Stimulated activated naive CD8-positive, alpha-beta T cell treated with anti-CD3 and anti-CD28 coated beads, Interleukin-15, Interleukin-2, amounts not matched to agents 100 ng/mL and 50 ng/mL, for 24 hours (primary cell): ENCODE measurements around the gene SUCLA2.
"Not testable (repeated sequence)": the region's sequence is repeated elsewhere in the genome, so short reads cannot be mapped to it uniquely, and the experiment has no call there.

Experiments
- H3K27ac Mint-ChIP-seq: one replicate; pipeline ENCODE4 v1.8.0; 2021; ENCODE audit warnings: mild to moderate bottlenecking, mixed read lengths
- H3K27me3 Mint-ChIP-seq: one replicate; pipeline ENCODE4 v1.8.0; 2021; ENCODE audit warnings: mixed read lengths
- H3K36me3 Mint-ChIP-seq: one replicate; pipeline ENCODE4 v1.8.0; 2021; ENCODE audit warnings: low read depth, mixed read lengths
- H3K4me1 Mint-ChIP-seq: one replicate; pipeline ENCODE4 v1.8.0; 2021; ENCODE audit warnings: low read depth, mixed read lengths
- H3K4me3 Mint-ChIP-seq: one replicate; pipeline ENCODE4 v1.8.0; 2021; ENCODE audit warnings: mild to moderate bottlenecking, mixed read lengths
- H3K9me3 Mint-ChIP-seq: one replicate; pipeline ENCODE4 v1.8.0; 2021; ENCODE audit warnings: mixed read lengths

SUCLA2 gene

DNA sequence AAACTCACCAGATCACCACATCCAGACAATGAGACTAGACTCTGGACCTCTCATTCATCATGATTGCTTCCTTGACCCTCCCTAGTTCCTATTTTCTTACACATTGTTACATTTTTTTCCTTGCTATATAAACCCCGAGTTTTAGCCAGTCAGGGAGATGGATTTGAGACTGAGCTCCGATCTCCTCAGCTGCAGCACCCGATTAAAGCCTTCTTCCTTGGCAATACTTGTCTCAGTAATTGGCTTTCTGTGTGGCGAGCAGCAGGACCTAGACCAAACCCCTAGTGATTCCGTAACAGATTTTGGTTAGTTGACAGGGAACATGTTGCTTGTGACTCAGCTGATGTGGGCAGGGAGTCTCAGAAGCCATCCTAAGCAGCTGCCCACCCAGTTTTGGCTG, 44.0 kb downstream of the SUCLA2 start:
- Mint-ChIP-seq H3K36me3 (peaks cover 90% of the 10 kb centered on the region), H3K4me3 (no peak overlapping the region), H3K27ac (no peak overlapping the region), H3K4me1 (peaks cover 6% of the 10 kb centered on the region), H3K9me3 (peaks cover 25% of the 10 kb centered on the region), H3K27me3 (no peaks in the 10 kb centered on the region)

GRCh38 chr13:47955836-47956235, 45.2 kb downstream of the SUCLA2 start:
- no peak overlapping the region for H3K4me3 Mint-ChIP-seq
- H3K36me3 Mint-ChIP-seq = peaks cover 92% of the 10 kb centered on the region
- H3K4me1 Mint-ChIP-seq = peaks cover 6% of the 10 kb centered on the region
- peaks cover 25% of the 10 kb centered on the region for H3K9me3 Mint-ChIP-seq
- no peak overlapping the region for H3K27ac Mint-ChIP-seq
- no peaks in the 10 kb centered on the region for H3K27me3 Mint-ChIP-seq

- no peaks in the 10 kb centered on the region for H3K27me3 Mint-ChIP-seq
- peak overlapping the region; percentile 1 for H3K27ac Mint-ChIP-seq
- H3K9me3 Mint-ChIP-seq = no peaks in the 10 kb centered on the region
- H3K36me3 Mint-ChIP-seq = peaks cover 78% of the 10 kb centered on the region
- no peak overlapping the region for H3K4me3 Mint-ChIP-seq
- no peaks in the 10 kb centered on the region for H3K4me1 Mint-ChIP-seq
These were observed 51.3 kb downstream of the SUCLA2 start for GRCh38 chr13:47949799-47950198.

- H3K9me3 Mint-ChIP-seq = no peaks in the 10 kb centered on the region
- no peaks in the 10 kb centered on the region for H3K27me3 Mint-ChIP-seq
- H3K27ac Mint-ChIP-seq = no peak overlapping the region
- peaks cover 69% of the 10 kb centered on the region for H3K36me3 Mint-ChIP-seq
- H3K4me1 Mint-ChIP-seq = no peaks in the 10 kb centered on the region
- no peak overlapping the region for H3K4me3 Mint-ChIP-seq
These were observed 55.3 kb downstream of the SUCLA2 start for GRCh38 chr13:47945738-47946137.

DNA sequence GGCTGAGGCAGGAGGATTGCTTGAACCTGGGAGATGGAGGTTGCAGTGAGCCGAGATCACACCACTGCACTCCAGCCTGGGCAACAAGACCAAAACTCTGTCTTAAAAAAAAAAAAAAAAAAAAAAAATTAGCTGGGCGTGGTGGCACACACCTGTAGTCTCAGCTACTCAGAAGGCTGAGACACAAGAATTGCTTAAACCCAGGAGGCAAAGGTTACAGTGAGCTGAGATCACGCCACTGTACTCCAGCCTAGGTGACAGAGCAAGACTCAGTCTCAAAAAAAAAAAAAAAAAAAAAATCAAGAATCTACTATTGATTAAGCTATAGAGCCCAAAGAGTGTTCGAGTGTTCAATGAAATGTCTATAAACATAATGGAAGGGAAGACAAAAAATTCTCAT, 55.9 kb downstream of the SUCLA2 start:
- H3K27me3 Mint-ChIP-seq, H3K9me3 Mint-ChIP-seq, H3K4me3 Mint-ChIP-seq, H3K27ac Mint-ChIP-seq, H3K4me1 Mint-ChIP-seq: not testable (repeated sequence)
- peaks cover 70% of the 10 kb centered on the region for H3K36me3 Mint-ChIP-seq

GRCh38 chr13:47934371-47934770, 66.7 kb downstream of the SUCLA2 start:
- no peaks in the 10 kb centered on the region for H3K4me1 Mint-ChIP-seq
- H3K27ac Mint-ChIP-seq = no peak overlapping the region
- peaks cover 37% of the 10 kb centered on the region for H3K36me3 Mint-ChIP-seq

GRCh38 chr13:47932950-47933923, 67.8 kb downstream of the SUCLA2 start:
- Mint-ChIP-seq H3K4me3 (no peak overlapping the region), H3K4me1 (no peaks in the 10 kb centered on the region), H3K36me3 (peaks cover 28% of the 10 kb centered on the region), H3K9me3 (peaks cover 9% of the 10 kb centered on the region), H3K27me3 (no peaks in the 10 kb centered on the region), H3K27ac (no peak overlapping the region)

More at GRCh38 chr13:47934371-47934770, 66.7 kb downstream of the SUCLA2 start:
- H3K9me3 Mint-ChIP-seq = peaks cover 9% of the 10 kb centered on the region
- no peaks in the 10 kb centered on the region for H3K27me3 Mint-ChIP-seq
- H3K4me3 Mint-ChIP-seq = no peak overlapping the region

DNA sequence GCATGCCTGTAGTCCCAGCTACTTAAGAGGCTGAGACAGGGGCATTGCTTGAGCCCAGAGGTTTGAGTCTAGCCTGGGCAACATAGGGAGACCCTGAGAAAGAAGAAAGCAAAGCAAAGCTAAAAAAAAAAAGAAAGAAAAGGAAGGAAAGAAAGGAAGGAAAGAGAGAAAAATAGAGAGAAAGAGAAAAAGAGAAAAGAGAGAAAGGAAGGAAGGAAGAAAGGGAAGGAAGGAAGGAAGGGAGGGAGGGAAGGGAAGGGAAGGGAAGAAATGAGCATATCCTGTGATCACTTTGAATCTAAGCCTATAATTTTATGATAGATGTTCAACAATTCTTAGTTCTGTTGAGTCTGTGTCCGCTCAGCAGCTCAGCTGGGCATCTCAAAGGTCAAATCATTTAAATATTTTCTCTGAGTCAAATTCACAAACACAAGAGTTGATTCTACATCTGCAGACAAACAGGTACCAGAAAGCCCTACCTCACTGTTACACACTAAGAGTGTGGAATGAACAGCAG, 70.4 kb downstream of the SUCLA2 start:
- no peaks in the 10 kb centered on the region for H3K9me3 Mint-ChIP-seq
- H3K27me3 Mint-ChIP-seq = no peaks in the 10 kb centered on the region
- H3K4me1 Mint-ChIP-seq = no peaks in the 10 kb centered on the region
- H3K27ac Mint-ChIP-seq = no peak overlapping the region
- H3K36me3 Mint-ChIP-seq = peaks cover 7% of the 10 kb centered on the region
- H3K4me3 Mint-ChIP-seq = no peak overlapping the region

DNA sequence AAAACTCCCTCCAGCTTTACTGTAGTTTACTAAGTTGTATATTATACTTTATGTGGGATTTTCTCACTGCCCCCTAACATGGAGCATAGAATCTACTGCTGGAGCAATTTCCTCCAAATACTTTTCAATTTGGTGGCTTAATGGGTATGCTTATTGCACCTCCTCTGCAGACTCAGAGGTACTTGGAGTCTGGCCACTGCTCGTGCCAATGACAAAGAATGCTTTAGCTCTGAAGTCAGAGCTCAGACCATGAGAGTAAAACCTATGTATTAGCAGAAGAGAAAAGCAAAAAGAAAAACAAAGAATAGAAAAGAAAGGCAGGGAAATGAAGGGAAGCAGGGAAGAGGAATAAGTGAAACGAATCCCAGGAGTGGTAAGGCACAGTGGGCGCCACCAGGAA, 71.9 kb downstream of the SUCLA2 start:
- H3K4me3 Mint-ChIP-seq = no peak overlapping the region
- H3K9me3 Mint-ChIP-seq = no peaks in the 10 kb centered on the region
- peaks cover under 1% of the 10 kb centered on the region for H3K36me3 Mint-ChIP-seq
- no peaks in the 10 kb centered on the region for H3K27me3 Mint-ChIP-seq
- no peaks in the 10 kb centered on the region for H3K4me1 Mint-ChIP-seq
- H3K27ac Mint-ChIP-seq = no peak overlapping the region

DNA sequence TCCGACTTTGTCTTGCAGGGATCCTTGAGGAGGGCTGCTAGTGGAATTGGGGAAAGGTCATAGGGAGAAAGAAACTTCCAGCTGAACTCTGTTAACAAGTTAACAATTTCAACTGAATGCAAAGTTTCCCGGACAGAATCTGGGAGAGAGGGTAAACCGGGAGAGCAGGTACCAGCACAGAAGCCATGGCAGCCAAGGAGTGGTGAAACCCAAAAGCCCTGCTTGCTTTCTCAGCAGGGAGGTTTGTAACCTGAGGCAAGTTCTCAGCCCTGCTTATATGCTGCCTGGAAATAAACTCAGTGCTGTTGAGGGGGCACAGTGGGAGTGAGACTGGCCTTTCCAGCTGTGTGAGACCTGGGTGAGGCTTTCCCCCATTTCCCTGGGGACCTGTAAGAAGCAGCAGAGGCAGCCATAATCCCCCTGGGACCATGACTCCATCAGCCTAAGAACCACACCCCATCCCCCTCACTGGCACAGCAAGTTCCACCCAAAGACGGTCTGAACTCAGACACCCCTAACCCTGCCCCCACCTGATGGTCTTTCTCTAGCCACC, 84.0 kb downstream of the SUCLA2 start:
- Mint-ChIP-seq H3K36me3 (peaks cover 34% of the 10 kb centered on the region), H3K27me3 (no peaks in the 10 kb centered on the region), H3K9me3 (peaks cover 16% of the 10 kb centered on the region), H3K4me1 (no peaks in the 10 kb centered on the region), H3K4me3 (no peak overlapping the region), H3K27ac (no peak overlapping the region)

GRCh38 chr13:47908197-47908902, 92.7 kb downstream of the SUCLA2 start:
- no peaks in the 10 kb centered on the region for H3K27me3 Mint-ChIP-seq
- H3K27ac Mint-ChIP-seq = no peak overlapping the region
- H3K4me3 Mint-ChIP-seq = no peak overlapping the region
- H3K36me3 Mint-ChIP-seq = peaks cover 22% of the 10 kb centered on the region
- peaks cover 8% of the 10 kb centered on the region for H3K9me3 Mint-ChIP-seq
- no peaks in the 10 kb centered on the region for H3K4me1 Mint-ChIP-seq

- H3K27ac Mint-ChIP-seq = no peak overlapping the region
- H3K4me1 Mint-ChIP-seq = no peaks in the 10 kb centered on the region
These were observed 96.2 kb downstream of the SUCLA2 start for GRCh38 chr13:47904891-47905290.

DNA sequence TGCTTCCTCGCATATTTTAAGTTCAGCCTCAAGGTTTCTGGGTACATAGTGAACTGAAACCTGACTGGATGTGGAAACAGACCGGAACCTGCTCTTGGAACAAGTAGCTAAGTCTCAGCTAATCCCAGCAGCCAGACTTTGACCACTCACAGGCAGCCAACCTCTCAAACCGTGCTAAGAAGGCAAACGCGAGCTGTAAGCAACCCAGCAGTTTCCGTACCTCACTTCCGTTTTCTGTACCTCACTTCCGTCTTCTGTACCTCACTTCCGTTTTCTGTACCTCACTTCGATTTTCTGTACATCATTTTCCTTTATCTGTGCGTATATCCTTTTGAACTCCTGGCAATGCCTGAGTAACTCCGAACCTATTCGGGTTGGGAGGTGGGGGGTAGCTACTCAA, 96.8 kb downstream of the SUCLA2 start:
- H3K27me3 Mint-ChIP-seq = no peaks in the 10 kb centered on the region
- H3K27ac Mint-ChIP-seq = no peak overlapping the region
- peaks cover 27% of the 10 kb centered on the region for H3K36me3 Mint-ChIP-seq
- H3K4me3 Mint-ChIP-seq = no peak overlapping the region
- no peaks in the 10 kb centered on the region for H3K9me3 Mint-ChIP-seq
- H3K4me1 Mint-ChIP-seq = no peaks in the 10 kb centered on the region

More at GRCh38 chr13:47904891-47905290, 96.2 kb downstream of the SUCLA2 start:
- H3K36me3 Mint-ChIP-seq = peaks cover 27% of the 10 kb centered on the region
- H3K4me3 Mint-ChIP-seq = no peak overlapping the region
- H3K27me3 Mint-ChIP-seq = no peaks in the 10 kb centered on the region
- no peaks in the 10 kb centered on the region for H3K9me3 Mint-ChIP-seq

- H3K27me3 Mint-ChIP-seq = no peaks in the 10 kb centered on the region
- H3K27ac Mint-ChIP-seq = no peak overlapping the region
- no peaks in the 10 kb centered on the region for H3K4me1 Mint-ChIP-seq
- H3K36me3 Mint-ChIP-seq = peaks cover 27% of the 10 kb centered on the region
- no peak overlapping the region for H3K4me3 Mint-ChIP-seq
- no peaks in the 10 kb centered on the region for H3K9me3 Mint-ChIP-seq
These were observed 97.2 kb downstream of the SUCLA2 start for GRCh38 chr13:47903836-47904235.

- Mint-ChIP-seq H3K9me3 (no peaks in the 10 kb centered on the region), H3K4me3 (no peak overlapping the region), H3K27me3 (no peaks in the 10 kb centered on the region), H3K36me3 (peaks cover 27% of the 10 kb centered on the region), H3K27ac (no peak overlapping the region), H3K4me1 (no peaks in the 10 kb centered on the region)
These were observed 99.6 kb downstream of the SUCLA2 start for GRCh38 chr13:47901441-47901840.
